Stimulated activated CD8-positive, alpha-beta memory T cell treated with anti-CD3 and anti-CD28 coated beads, Interleukin-12 subunit alpha, Interleukin-12 subunit beta, amount 100 ng/mL, for 4 hours (primary cell): ENCODE measurements around the gene MIPEP.
"Not testable (repeated sequence)": the region's sequence is repeated elsewhere in the genome, so short reads cannot be mapped to it uniquely, and the experiment has no call there.

Source experiments
- DNase-seq: peaks from one replicate; pipeline ENCODE4 v3.0.0-alpha.2; 2020; ENCODE audit warnings: low read depth

The MIPEP gene

GRCh38 chr13:23748109-23748990, 140.8 kb downstream of the MIPEP start:
- no peak for DNase-seq

GRCh38 chr13:23746141-23746540, 143.1 kb downstream of the MIPEP start:
- not testable (repeated sequence) for DNase-seq

- no peak for DNase-seq
These were observed 144.9 kb downstream of the MIPEP start for GRCh38 chr13:23744315-23744714.

GRCh38 chr13:23743278-23744076, 145.7 kb downstream of the MIPEP start:
- DNase-seq = no peak

- DNase-seq = no peak
These were observed 147.2 kb downstream of the MIPEP start for GRCh38 chr13:23741879-23742510.

- DNase-seq = no peak
These were observed 149.2 kb downstream of the MIPEP start for GRCh38 chr13:23740002-23740401.

GRCh38 chr13:23739596-23739995, 149.6 kb downstream of the MIPEP start:
- no peak for DNase-seq

GRCh38 chr13:23736541-23736940, 152.7 kb downstream of the MIPEP start:
- DNase-seq = no peak

GRCh38 chr13:23735329-23735728, 153.9 kb downstream of the MIPEP start:
- DNase-seq = no peak

- no peak for DNase-seq
These were observed 157.5 kb downstream of the MIPEP start for GRCh38 chr13:23731709-23732108.

- DNase-seq = no peak
These were observed 158.9 kb downstream of the MIPEP start for GRCh38 chr13:23730251-23730650.

GRCh38 chr13:23729531-23729930, 159.7 kb downstream of the MIPEP start:
- DNase-seq = no peak

GRCh38 chr13:23728807-23729206, 160.4 kb downstream of the MIPEP start:
- DNase-seq = no peak

- DNase-seq = no peak
These were observed 163.3 kb downstream of the MIPEP start for GRCh38 chr13:23725922-23726321.

GRCh38 chr13:23724196-23724970, 164.8 kb downstream of the MIPEP start:
- no peak for DNase-seq

- no peak for DNase-seq
These were observed 165.7 kb downstream of the MIPEP start for GRCh38 chr13:23723471-23723870.

GRCh38 chr13:23722726-23723453, 166.3 kb downstream of the MIPEP start:
- DNase-seq = no peak

GRCh38 chr13:23718996-23719395, 170.2 kb downstream of the MIPEP start:
- DNase-seq = no peak

GRCh38 chr13:23716401-23716800, 172.8 kb downstream of the MIPEP start:
- DNase-seq = no peak

GRCh38 chr13:23715762-23716235, 173.4 kb downstream of the MIPEP start:
- no peak for DNase-seq
